DND-41 (cell line): ENCODE results near the gene VTCN1.

Source experiments
- CTCF ChIP-seq: IDR thresholded peaks from 2 replicates; pipeline ENCODE4 v1.5.1; 2012; ENCODE audit warnings: borderline replicate concordance, low read length, moderate library complexity, mild to moderate bottlenecking; ENCODE audit not compliant: poor library complexity, severe bottlenecking; ENCODE audit errors: extremely low read depth
- EZH2 ChIP-seq: IDR thresholded peaks from 3 replicates; pipeline ENCODE4 v1.6.1; 2012; ENCODE audit warnings: borderline replicate concordance, low read depth, mild to moderate bottlenecking, moderate library complexity, low read length, inconsistent platforms; ENCODE audit not compliant: severe bottlenecking

GRCh38 chr1:117205368-117205767, 5.4 kb downstream of the VTCN1 start:
- TF ChIP-seq CTCF (no peak), EZH2 (no peak)
